HEK293T (cell line): ENCODE results near the gene ADRA2A.

ENCODE experiments used
- ARNT ChIP-seq: fragments of 450-650 bp; IDR thresholded peaks from 2 replicates; pipeline ENCODE4 v1.6.1; 2017; ENCODE audit warnings: mild to moderate bottlenecking
- BHLHE40 ChIP-seq: fragments of 450-650 bp; IDR thresholded peaks from 2 replicates; pipeline ENCODE4 v1.6.1; 2016; ENCODE audit warnings: mild to moderate bottlenecking, moderate library complexity, borderline replicate concordance
- CTBP1 ChIP-seq: fragments of 450-650 bp; IDR thresholded peaks from 2 replicates; pipeline ENCODE4 v1.6.1; 2016; ENCODE audit warnings: borderline replicate concordance
- ELF4 ChIP-seq: fragments of 450-650 bp; IDR thresholded peaks from 2 replicates; pipeline ENCODE4 v1.6.1; 2017; ENCODE audit warnings: antibody characterized with exemption
- FOXA1 ChIP-seq: fragments of 450-650 bp; IDR thresholded peaks from 2 replicates; pipeline ENCODE4 v1.6.1; 2016; ENCODE audit warnings: mild to moderate bottlenecking
- FOXK2 ChIP-seq: fragments of 450-650 bp; IDR thresholded peaks from 2 replicates; pipeline ENCODE4 v1.6.1; 2016; ENCODE audit warnings: mild to moderate bottlenecking
- FOXM1 ChIP-seq: fragments of 450-650 bp; IDR thresholded peaks from 2 replicates; pipeline ENCODE4 v1.6.1; 2017; ENCODE audit warnings: mild to moderate bottlenecking, borderline replicate concordance
- HDGF ChIP-seq: fragments of 450-650 bp; IDR thresholded peaks from 2 replicates; pipeline ENCODE4 v1.6.1; 2017; ENCODE audit warnings: antibody characterized with exemption, borderline replicate concordance
- LEF1 ChIP-seq: fragments of 450-650 bp; IDR thresholded peaks from 2 replicates; pipeline ENCODE4 v1.6.1; 2017; ENCODE audit warnings: mild to moderate bottlenecking, borderline replicate concordance
- PKNOX1 ChIP-seq: fragments of 450-650 bp; IDR thresholded peaks from 2 replicates; pipeline ENCODE4 v1.6.1; 2016
- SP1 ChIP-seq: fragments of 450-650 bp; IDR thresholded peaks from 2 replicates; pipeline ENCODE4 v1.6.1; 2017
- SUZ12 ChIP-seq: fragments of 450-650 bp; IDR thresholded peaks from 2 replicates; pipeline ENCODE4 v1.6.1; 2016; ENCODE audit warnings: mild to moderate bottlenecking
- TARDBP ChIP-seq: fragments of 450-650 bp; IDR thresholded peaks from 2 replicates; pipeline ENCODE4 v1.6.1; 2016

- no peak for TF ChIP-seq FOXM1
- TF ChIP-seq FOXK2, result no peak
- TF ChIP-seq TARDBP, result no peak
- TF ChIP-seq SP1, result no peak
- TF ChIP-seq BHLHE40, result no peak
- no peak for TF ChIP-seq FOXA1
- TF ChIP-seq ELF4, result no peak
- TF ChIP-seq PKNOX1, result no peak
- TF ChIP-seq ARNT, result no peak
- TF ChIP-seq SUZ12, result no peak
- TF ChIP-seq CTBP1, result no peak
- TF ChIP-seq LEF1, result no peak
- TF ChIP-seq HDGF, result no peak
Measured at GRCh38 chr10:111080224-111080623, 3.4 kb downstream of the ADRA2A start.
